K562 (cell line): Measurements from ENCODE around the gene FBXL12. TPM values are rescaled to one million over a fixed set of nuclear protein-coding genes. Genes with fewer than 3 reads are reported as not detected.

ENCODE experiments used
- CBFA2T2 ChIP-seq: fragments of 450-650 bp; conservative IDR thresholded peaks from 2 replicates; pipeline ENCODE4 v1.6.1; 2017; ENCODE audit warnings: mild to moderate bottlenecking
- CCNT2 ChIP-seq: IDR thresholded peaks from 2 replicates; pipeline ENCODE4 v1.6.1; 2011; ENCODE audit warnings: borderline replicate concordance, low read depth, mild to moderate bottlenecking, moderate library complexity, mixed read lengths, low read length; ENCODE audit not compliant: insufficient read length; ENCODE audit errors: extremely low read depth
- CXXC5 ChIP-seq: fragments of 250-450 bp; sonication (Bioruptor Pico); IDR thresholded peaks from 2 replicates; pipeline ENCODE4 v1.8.0; 2022; ENCODE audit warnings: inconsistent platforms, mild to moderate bottlenecking, moderate library complexity
- FOXJ2 ChIP-seq: fragments of 200-800 bp; sonication (Bioruptor generic); IDR thresholded peaks from 2 replicates; pipeline ENCODE4 v1.6.1; 2016; ENCODE audit warnings: missing genetic modification characterization, missing compliant biosample characterization
- GABPB1 ChIP-seq: sonication (generic); formaldehyde crosslinking; IDR thresholded peaks from 2 replicates; pipeline ENCODE4 v1.8.0; 2022; ENCODE audit warnings: mild to moderate bottlenecking, missing genetic modification reagents
- GTF2B ChIP-seq: IDR thresholded peaks from 2 replicates; pipeline ENCODE4 v1.6.1; 2011; ENCODE audit not compliant: insufficient read length; ENCODE audit errors: extremely low read depth
- JUND ChIP-seq, 2 experiments: IDR thresholded peaks; 2 replicates in 1 of 2; 3 replicates in 1 of 2; pipeline ENCODE4 v1.6.1; 2011; ENCODE audit warnings: borderline replicate concordance in 2 of 2, low read depth in 2 of 2, low read length in 2 of 2, improper control_type of control experiment in 1 of 2, missing biosample characterization in 1 of 2, missing genetic modification characterization in 1 of 2, missing genetic modification reagents in 1 of 2
- KLF10 ChIP-seq: fragments of 250-450 bp; sonication (Bioruptor Pico); IDR thresholded peaks from 2 replicates; pipeline ENCODE4 v1.6.1; 2021; ENCODE audit warnings: matching md5 sums
- LCOR ChIP-seq: sonication (generic); formaldehyde crosslinking; IDR thresholded peaks from 2 replicates; pipeline ENCODE4 v1.8.0; 2022; ENCODE audit warnings: mild to moderate bottlenecking, missing genetic modification reagents
- MTA1 ChIP-seq: fragments of 450-650 bp; IDR thresholded peaks from 2 replicates; pipeline ENCODE4 v1.6.1; 2017; ENCODE audit warnings: borderline replicate concordance
- PATZ1 ChIP-seq: fragments of 250-450 bp; sonication (Bioruptor Pico); IDR thresholded peaks from 2 replicates; pipeline ENCODE4 v1.5.0; 2020; ENCODE audit warnings: mild to moderate bottlenecking, borderline replicate concordance
- PCBP1 ChIP-seq: fragments of 200-400 bp; formaldehyde crosslinking; IDR thresholded peaks from 2 replicates; pipeline ENCODE4 v1.6.1; 2018; ENCODE audit warnings: mild to moderate bottlenecking, low read depth, low read length; ENCODE audit not compliant: poor library complexity, severe bottlenecking
- PCBP2 ChIP-seq: fragments of 200-400 bp; formaldehyde crosslinking; IDR thresholded peaks from 2 replicates; pipeline ENCODE4 v1.6.1; 2018; ENCODE audit warnings: low read length, low read depth, mild to moderate bottlenecking, moderate library complexity; ENCODE audit not compliant: poor library complexity, severe bottlenecking
- RCOR1 ChIP-seq, 2 experiments: IDR thresholded peaks; 2 replicates each; pipeline ENCODE4 v1.6.1; 2012; ENCODE audit warnings: low read depth in 2 of 2, low read length in 2 of 2, borderline replicate concordance in 1 of 2, improper control_type of control experiment in 1 of 2
- SUPT5H ChIP-seq: fragments of 450-650 bp; IDR thresholded peaks from 2 replicates; pipeline ENCODE4 v1.6.1; 2016
- USF2 ChIP-seq: sonication (generic); formaldehyde crosslinking; IDR thresholded peaks from 2 replicates; pipeline ENCODE4 v1.5.0; 2020; ENCODE audit warnings: missing genetic modification reagents
- ZBED1 ChIP-seq: IDR thresholded peaks from 2 replicates; pipeline ENCODE4 v1.6.1; 2014
- ZMIZ1 ChIP-seq, 2 experiments: fragments of 150-350 bp in 1 of 2; IDR thresholded peaks; 2 replicates each; pipeline ENCODE4 v1.6.1; 2012 to 2016; ENCODE audit warnings: low read depth in 2 of 2, low read length in 2 of 2, mild to moderate bottlenecking in 1 of 2, moderate library complexity in 1 of 2
- polyA plus RNA-seq, 8 experiments: library from polyadenylated mRNA; depleted of rRNA in 4 of 8; stranded (reverse) in 5 of 8; unstranded in 3 of 8; fragments of >200 nt; fragmentation: Nextera tagmentation in 2 of 8; fragmentation: Illumina TruSeq in 1 of 8; extraction: Ambion mirVana in 2 of 8; extraction: Trizol in 1 of 8; gene quantifications; 2 replicates each; pipeline versions ENCODE4 v1.2.1 to v1.2.3, GENCODE V29; 2011 to 2014; ENCODE audit warnings: inconsistent platforms in 1 of 8, missing spikeins in 1 of 8
- total RNA-seq, 7 experiments: library from RNA; depleted of rRNA in 6 of 7; stranded (reverse); fragments of >200 nt in 6 of 7; fragmentation: Illumina TruSeq in 2 of 7; extraction: Trizol in 2 of 7; gene quantifications; 2 replicates each; pipeline versions ENCODE4 v1.2.1 to v1.2.3, GENCODE V29; 2011 to 2021; ENCODE audit warnings: low replicate concordance in 1 of 7

The FBXL12 gene
- total and polyA plus RNA-seq, 9 of the 15 experiments (the other 6 are each of a cell fraction or from before 2014, with no cell fraction given), result 2.7 to 40.5 (median 26.5) TPM

- TF ChIP-seq ZMIZ1 (IDR thresholded peaks at IDR 0.05; ENCODE audit: low read depth in 2 of 2, low read length in 2 of 2) (peak in 1 of 2 experiments; percentile 53; a peak in 1 of 4 replicates), CCNT2 (peak; percentile 48), RCOR1 (IDR thresholded peaks at IDR 0.05; ENCODE audit: borderline replicate concordance in 1 of 2, low read depth in 2 of 2, low read length in 2 of 2) (0 out of 4 replicates have a peak, but pooled peaks of 1 of the 2 experiments have one; percentile 28), PATZ1 (CRISPR knock-in tag) (no peak), GABPB1 (CRISPR knock-in tag) (peak; percentile 12; the same call in 1 of the 2 replicates), JUND (IDR thresholded peaks at IDR 0.05; ENCODE audit: borderline replicate concordance, low read depth, low read length) (no peak; the same call in 1 of the 2 replicates), JUND (tag; IDR thresholded peaks at IDR 0.05; ENCODE audit: borderline replicate concordance, low read depth, low read length) (peak; percentile 30; the same call in 1 of the 3 replicates), USF2 (CRISPR knock-in tag) (no peak), ZBED1 (no peak), PCBP2 (no peak), FOXJ2 (tag) (0 out of 2 replicates have a peak, but pooled peaks have one; percentile 9), GTF2B (no peak), LCOR (0 out of 2 replicates have a peak, but pooled peaks have one; percentile 47), PCBP1 (peak; percentile 79), SUPT5H (peak; percentile 89), KLF10 (CRISPR knock-in tag) (no peak), CXXC5 (peak; percentile 86), MTA1 (0 out of 2 replicates have a peak, but pooled peaks have one; percentile 36), CBFA2T2 (no peak)
Observed at GRCh38 chr19:9785367-9786331, 33.2 kb downstream of the FBXL12 start (continued).
